GM19099 (cell line): Measurements from ENCODE around the gene GNLY.

Source experiments
- POLR2A ChIP-seq: IDR thresholded peaks from 3 replicates; pipeline ENCODE4 v1.6.1; 2011; ENCODE audit warnings: low read depth; ENCODE audit not compliant: insufficient read length; ENCODE audit errors: extremely low read depth

The GNLY gene

DNA sequence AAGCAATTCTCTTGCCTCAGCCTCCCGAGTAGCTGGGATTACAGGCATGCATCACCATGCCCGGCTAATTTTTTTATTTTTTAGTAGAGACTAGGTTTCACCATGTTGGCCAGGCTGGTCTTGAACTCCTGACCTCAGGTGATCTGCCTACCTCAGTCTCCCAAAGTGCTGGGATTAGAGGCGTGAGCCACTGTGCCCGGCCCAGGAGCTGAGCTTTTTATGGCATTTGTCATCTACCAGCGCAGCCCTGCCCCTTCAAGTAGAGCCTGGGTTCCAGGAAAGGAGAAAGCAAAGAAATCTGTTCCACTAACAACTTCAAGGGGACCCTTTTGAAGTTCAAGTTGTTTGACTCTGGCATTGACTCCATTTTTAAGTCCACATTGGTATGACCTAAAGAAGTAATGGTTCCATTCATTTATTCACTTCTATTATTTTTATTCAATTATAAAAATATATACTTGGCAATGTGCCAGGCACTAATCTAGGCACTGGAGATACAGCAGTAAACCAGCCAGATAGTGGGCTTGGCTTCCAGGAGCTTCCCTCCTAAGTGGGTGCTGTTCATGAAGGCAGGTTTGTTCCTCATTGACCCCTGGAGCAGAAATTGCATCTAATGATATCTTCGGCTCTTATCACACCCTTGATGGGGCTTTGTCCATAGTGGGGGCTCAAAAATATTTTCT, 18.2 kb upstream of the GNLY start:
- TF ChIP-seq POLR2A: no peak

DNA sequence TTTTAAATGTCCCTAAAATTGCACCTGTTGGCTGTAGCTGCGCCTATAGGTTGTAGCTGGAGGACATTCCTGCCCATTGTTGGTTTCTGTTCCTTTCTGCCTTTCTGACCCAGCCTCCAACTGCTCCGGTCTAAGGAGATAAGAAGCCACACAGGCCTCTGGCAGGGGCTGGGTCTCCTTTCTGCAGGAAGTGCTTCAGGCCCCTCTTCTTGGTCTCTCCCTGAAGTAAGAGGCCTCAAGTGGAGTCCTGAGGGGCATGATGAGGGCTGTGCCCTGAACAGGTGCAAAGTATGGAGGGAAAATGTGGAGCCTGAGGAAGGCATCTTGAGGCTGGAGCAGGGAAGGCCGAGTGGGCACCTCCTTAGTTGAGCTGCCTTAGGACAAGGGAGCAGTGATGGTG, 15.8 kb upstream of the GNLY start:
- TF ChIP-seq POLR2A: no peak

DNA sequence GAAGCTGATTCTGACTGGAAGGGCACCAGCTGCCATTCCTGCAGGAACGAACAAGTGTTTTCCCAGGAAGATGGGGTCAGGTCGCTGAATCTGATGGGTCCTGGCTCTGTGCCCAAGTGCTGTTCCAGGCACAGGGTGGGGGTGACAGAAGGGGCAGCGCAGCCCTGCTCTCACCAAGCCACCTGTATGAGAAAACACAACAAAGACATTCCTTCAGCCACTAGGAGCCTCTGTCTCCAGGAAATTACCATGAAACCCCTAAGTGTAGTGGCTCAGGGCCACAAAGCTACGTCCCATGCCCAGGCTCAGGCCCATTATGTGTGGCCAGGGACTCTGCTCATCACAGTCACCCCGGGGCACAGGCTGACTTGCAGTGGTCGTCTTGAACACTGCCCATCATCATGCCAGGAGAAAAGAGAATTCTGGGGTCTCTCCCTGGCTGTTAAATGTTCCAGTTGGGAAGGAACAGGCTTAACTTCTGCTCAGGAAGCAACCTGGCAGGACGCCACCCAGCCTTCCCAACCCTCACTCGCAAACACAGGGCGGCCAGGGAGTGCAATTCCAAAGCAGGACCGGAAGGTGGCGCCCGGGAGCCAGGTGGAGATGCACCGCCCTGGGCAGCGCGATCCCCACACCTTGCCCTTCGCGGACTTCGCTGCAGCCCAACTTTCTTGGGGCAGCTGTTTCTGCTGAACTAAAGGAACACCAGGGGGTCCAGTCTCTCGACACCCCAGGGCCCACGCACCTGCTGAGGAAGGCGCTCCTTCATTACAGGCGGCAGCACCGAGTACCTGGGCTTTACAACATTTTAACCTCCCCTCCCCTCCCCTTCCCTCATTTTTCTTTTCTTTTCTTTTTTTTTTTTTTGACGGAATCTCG, 15.1 kb upstream of the GNLY start:
- TF ChIP-seq POLR2A: no peak

DNA sequence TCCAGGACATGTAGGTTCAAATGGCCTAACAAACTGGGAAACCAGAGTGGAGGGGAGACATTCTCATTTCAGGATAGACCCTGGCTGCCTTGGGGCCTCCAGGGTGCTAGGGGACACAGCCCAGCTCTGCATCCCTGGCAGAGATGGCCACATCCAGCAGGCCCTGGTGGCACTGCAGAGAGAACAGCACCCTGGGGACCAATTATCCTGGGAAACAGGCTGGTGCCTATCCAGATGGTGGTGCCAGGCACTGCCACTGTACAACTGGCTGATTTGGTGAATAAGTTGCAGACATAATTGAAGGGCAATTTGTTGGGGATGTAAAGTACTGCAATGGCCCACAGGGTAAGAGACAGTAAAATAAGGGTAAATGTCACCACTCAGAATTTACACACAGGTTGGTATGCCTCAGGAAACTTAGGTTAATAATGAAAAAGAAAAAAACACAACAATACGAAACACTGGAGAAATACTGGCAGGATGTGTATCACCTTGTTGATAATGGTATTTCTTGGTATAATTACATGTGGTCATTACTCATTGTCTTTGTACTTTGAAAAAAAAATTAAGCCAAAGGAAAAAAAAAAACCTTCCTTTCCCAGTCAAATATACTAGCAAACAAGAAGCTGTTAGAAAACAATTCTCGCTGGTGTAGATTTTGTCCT, 13.3 kb upstream of the GNLY start:
- TF ChIP-seq POLR2A: no peak

DNA sequence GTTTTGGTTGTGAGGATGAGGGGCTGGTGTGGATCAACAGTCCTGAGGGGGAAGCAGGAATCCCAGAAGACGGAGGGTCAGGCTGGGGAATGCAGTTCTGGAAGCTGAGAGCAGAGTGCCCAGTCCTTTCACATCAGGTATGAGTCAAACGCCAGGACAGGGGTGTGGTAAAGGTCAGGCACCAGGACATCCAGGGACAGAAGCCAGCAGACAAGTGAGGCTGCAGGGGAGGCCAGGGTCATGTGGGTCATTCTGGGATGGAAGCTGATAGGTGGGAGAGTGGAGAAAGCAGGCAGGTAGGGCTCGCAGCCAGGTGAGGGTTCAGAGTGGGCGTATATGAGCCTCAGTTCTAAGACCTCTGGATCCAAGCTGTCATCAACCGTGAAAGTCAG, 12.8 kb upstream of the GNLY start:
- TF ChIP-seq POLR2A: no peak

DNA sequence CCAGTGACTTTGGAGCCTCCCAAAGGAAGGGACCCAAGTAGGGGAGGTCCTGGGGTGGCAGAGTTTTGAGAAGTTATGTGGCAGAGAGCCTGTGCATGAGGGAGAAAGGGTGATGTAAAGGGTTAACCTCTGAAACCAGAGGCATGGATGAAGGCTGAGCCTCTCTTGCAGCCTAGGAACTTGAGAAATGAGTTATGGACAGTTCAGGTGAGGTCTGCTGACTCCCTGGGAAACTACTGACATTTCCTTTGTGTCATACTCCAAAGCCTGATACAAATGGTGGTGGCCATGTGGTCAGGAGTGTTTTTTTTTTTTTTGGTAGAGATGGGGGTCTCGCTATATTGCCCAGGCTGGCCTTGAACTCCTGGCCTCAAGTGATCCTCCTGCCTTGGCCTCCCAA, 12.4 kb upstream of the GNLY start:
- no peak for TF ChIP-seq POLR2A

DNA sequence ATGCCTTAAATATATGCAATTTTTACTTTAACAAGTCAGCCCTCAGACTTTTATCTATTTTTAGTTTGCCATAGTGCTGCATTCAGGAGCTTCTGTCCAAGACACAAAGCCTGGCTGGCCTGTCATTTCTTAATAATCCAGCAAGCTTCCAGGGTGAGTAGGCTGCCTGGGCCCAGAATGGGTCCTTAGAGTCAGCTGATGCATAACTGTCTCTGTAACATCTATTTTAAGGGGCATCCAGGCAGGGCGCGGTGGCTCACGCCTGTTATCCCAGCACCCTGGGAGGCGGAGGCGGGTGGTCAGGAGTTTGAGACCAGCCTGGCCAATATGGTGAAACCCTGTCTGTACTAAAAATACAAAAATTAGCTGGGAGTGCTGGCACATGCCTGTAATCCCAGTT, 11.8 kb upstream of the GNLY start:
- TF ChIP-seq POLR2A: no peak

DNA sequence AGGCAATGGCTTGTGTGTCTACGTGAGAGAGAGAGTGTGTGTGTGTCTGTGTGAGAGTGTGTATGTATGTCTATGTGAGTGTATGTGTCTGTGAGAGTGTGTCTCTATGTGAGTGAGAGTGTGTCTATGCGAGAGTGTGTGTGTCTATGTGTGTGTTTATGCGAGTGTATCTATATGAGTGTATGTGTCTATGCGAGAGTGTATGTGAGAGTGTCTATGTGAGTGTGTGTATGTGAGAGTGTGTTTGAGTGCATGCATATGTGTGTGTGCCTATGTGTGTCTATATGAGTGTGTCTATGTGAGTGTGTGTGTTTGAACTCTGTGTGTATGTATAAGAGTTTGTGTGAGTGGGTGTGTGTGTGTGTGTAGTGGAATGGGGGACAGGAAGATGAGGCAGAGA, 9.8 kb upstream of the GNLY start:
- no peak for TF ChIP-seq POLR2A

DNA sequence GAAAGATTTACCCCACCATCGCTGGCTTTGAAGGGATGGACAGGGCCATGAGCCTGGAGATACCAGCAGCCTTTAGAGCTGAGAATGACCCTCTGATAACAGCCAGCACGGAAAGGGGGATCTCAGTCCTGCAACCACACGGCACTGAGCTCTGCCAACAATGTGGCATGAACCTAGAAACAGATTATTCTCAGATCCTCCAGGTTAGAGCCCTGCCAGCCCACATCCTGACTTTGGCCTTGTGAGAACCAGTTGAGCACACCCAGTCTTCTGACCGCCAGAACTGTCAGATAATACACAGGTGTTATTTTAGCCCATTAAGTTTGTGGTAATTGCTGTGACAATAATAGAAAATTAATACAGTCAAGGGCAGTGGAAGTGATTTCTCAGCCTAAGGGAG, 9.4 kb upstream of the GNLY start:
- TF ChIP-seq POLR2A: no peak

DNA sequence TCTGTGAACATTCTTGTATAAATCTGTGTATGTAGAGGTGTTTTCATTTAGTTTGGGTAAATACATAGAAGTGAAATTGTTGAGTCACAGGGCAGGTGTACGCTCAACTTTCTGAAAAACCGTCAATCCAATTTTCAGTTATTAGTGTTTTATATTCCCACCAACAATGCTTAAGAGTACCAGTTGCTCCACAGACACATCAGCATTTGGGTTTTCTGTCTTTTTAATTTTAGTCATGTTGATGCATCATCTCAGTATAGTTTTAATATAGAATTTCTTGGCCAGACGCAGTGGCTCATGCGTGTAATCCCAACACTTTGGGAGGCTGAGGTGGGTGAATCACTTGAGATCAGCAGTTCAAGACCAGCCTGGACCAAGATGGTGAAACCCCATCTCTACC, 3.2 kb upstream of the GNLY start:
- no peak for TF ChIP-seq POLR2A

DNA sequence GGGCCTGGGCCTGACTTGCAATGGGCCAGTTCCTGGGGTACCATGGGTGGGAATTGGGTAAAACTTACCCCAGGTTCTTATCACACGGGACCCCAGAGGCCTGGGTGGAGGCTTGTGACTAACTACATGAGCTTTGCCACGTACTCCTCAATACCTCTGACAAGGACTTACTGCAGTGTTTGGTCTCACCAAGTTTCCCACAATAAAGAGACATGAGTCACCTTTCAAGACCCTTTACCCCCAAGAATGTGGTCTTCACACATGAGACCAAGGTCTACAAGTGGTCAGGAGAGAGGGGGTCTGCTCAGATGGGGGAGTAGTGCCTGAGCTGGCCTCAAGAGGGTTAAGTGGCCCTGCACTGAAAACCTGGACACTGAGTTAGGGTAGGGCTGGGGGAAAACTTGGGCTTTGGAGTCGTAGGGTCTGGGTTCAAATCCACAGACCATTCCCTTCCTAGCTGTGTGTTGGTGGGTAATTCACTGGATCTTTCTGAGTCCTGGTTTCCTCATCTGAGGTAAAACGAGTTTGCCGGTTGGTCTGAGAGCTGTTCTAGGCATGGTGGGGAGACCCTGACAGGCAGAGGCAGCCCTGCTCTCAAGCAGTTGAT, 2.0 kb upstream of the GNLY start:
- no peak for TF ChIP-seq POLR2A

DNA sequence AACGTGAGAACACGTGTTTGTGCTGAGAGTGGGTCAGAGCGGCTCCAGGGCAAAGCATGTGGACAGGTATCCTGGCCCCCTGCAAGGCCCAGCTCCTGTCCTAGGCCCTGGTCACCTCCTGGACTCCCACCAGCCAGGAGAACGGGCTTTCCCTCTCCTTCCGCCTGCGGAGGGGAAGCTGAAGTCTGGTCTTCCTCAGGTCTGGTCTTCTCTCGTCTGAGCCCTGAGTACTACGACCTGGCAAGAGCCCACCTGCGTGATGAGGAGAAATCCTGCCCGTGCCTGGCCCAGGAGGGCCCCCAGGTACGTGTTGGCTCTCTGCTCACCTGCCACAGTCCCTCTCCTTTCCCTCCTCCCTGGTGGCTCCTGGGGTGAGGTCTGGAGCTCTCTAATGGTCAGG, 963 bp downstream of the GNLY start:
- no peak for TF ChIP-seq POLR2A

DNA sequence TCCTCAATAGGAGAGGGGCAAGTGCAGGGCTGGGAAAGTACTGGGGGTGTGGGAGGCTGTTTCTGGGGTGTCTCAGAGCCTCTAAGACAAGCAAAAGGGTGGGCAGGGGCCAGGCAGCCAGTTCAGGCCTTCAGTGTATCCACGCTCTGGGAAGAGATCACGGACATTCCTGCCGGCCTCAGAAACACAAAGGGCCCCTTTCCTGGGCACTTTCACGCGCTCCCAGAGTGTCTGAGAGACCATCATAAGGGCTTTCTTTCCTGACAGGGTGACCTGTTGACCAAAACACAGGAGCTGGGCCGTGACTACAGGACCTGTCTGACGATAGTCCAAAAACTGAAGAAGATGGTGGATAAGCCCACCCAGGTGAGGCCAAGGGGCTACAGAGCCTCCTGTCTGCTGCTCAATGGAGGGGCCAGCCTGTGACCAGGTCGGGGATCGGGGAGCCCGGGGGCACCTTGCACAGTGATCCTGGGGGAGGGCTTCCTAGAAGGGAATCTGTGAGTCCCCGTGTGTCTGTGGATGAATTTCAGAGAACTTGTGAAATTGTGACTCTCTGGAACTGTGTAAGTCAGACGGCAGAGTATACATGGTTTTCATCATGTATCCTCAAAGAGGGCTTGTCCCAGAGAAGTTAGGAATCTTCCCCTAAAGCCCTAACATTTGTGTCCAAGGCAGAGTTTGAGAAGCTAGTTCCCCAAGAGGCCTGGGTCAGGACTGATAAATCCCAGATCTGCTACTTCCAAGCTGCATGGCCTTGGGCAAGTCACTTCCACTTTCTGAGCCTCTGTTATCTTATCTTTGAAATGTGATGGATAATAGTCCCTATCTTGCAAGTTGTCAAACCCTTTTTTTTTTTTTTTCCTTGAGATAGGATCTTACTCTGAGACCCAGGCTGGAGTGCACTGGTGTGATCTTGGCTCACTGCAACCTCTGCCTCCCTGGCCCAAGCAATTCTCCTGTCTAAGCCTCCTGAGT, 1.8 kb downstream of the GNLY start:
- TF ChIP-seq POLR2A: no peak

DNA sequence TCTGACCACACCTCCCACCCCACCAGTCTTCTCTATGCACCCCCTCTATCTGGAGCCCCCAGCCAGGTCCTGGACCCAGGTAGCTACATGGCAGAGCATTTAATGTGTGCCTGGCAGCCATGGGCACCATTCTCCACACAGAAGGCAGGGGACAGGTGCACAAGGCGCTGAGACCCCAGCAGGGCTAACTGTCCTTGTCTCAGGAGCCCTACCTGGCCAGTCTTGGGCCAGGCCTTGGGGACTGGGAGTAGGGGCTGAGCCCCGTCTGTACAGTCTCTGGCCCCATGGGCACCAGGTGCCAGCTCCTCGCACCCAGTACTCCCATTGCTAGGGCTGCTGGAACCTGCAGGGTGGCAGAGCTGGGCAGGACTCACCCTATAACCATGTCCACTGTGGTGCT, 2.9 kb downstream of the GNLY start:
- no peak for TF ChIP-seq POLR2A
